Medulla oblongata (tissue), 1 donor: ENCODE data around the gene PTPRN2.

Source experiments
- DNase-seq: peaks from one replicate; pipeline ENCODE4 v3.0.0-alpha.2; 2015; ENCODE audit errors: extremely low spot score

Gene PTPRN2

GRCh38 chr7:157622408-157623205 lies 965.0 kb downstream of the PTPRN2 start:
- DNase-seq: no peak

GRCh38 chr7:157622000-157622399 lies 965.6 kb downstream of the PTPRN2 start:
- no peak for DNase-seq

- DNase-seq: no peak
These were observed 966.4 kb downstream of the PTPRN2 start for GRCh38 chr7:157621131-157621681.

GRCh38 chr7:157620616-157621015 lies 967.0 kb downstream of the PTPRN2 start:
- DNase-seq: no peak

GRCh38 chr7:157619753-157620525 lies 967.7 kb downstream of the PTPRN2 start:
- no peak for DNase-seq

GRCh38 chr7:157618823-157619606 lies 968.6 kb downstream of the PTPRN2 start:
- no peak for DNase-seq

GRCh38 chr7:157618091-157618726 lies 969.4 kb downstream of the PTPRN2 start:
- no peak for DNase-seq

GRCh38 chr7:157617401-157617800 lies 970.2 kb downstream of the PTPRN2 start:
- DNase-seq: no peak

GRCh38 chr7:157616931-157617330 lies 970.7 kb downstream of the PTPRN2 start:
- no peak for DNase-seq

- peak; percentile 6 for DNase-seq
These were observed 971.2 kb downstream of the PTPRN2 start for GRCh38 chr7:157616426-157616825.

- no peak for DNase-seq
These were observed 971.8 kb downstream of the PTPRN2 start for GRCh38 chr7:157615852-157616251.

GRCh38 chr7:157615101-157615817 lies 972.4 kb downstream of the PTPRN2 start:
- no peak for DNase-seq

GRCh38 chr7:157614457-157615020 lies 973.1 kb downstream of the PTPRN2 start:
- no peak for DNase-seq

- no peak for DNase-seq
These were observed 973.9 kb downstream of the PTPRN2 start for GRCh38 chr7:157613575-157614322.

- no peak for DNase-seq
These were observed 974.7 kb downstream of the PTPRN2 start for GRCh38 chr7:157612664-157613561.

GRCh38 chr7:157612009-157612663 lies 975.5 kb downstream of the PTPRN2 start:
- DNase-seq: no peak

GRCh38 chr7:157611341-157611740 lies 976.3 kb downstream of the PTPRN2 start:
- no peak for DNase-seq

- DNase-seq: no peak
These were observed 976.8 kb downstream of the PTPRN2 start for GRCh38 chr7:157610671-157611295.
